HepG2 (cell line): ENCODE measurements around the gene MAD2L2. TPM values are rescaled to one million over a fixed set of nuclear protein-coding genes. Genes with fewer than 3 reads are reported as not detected.
A peak's percentile ranks its signal among the peaks of the same experiment; 100 is the strongest.

Experiments used
- ATAC-seq: fragments of 200-7000 bp; cut with Tn5 transposase; 3 replicates; pipeline ENCODE4 v1.9.1; 2020; ENCODE audit warnings: mild to moderate bottlenecking, moderate library complexity
- BruUV-seq: library from RNA; stranded (reverse); fragments of 400-500 nt; replicated peaks from 2 replicates; lab custom pipeline; 2021; lab: Mats Ljungman, UMichigan
- CTCF ChIA-PET: fragments of 300-600 bp; formaldehyde crosslinking; extraction: SDS; loops from one replicate; lab custom pipeline; 2021; ENCODE audit warnings: low total read pairs, inconsistent platforms, low intra/inter-chr PET ratio; lab: Yijun Ruan, JAX
- POLR2A ChIA-PET: fragments of 350-600 bp; sonication (Branson Sonifier 250); formaldehyde crosslinking; loops from one replicate; lab custom pipeline; 2020; ENCODE audit warnings: antibody characterized with exemption, inconsistent platforms; lab: Yijun Ruan, JAX
- DNase-seq: peaks from one replicate; pipeline ENCODE4 v3.0.0-alpha.2; 2015; ENCODE audit warnings: low spot score
- FAIRE-seq: peaks from 3 replicates; lab custom pipeline; 2011; peaks lifted over from hg19 to GRCh38; lab: Jason Lieb, UNC
- H2AFZ ChIP-seq: one replicate; pipeline ENCODE4 v1.6.1; 2011; ENCODE audit warnings: low read length, inconsistent platforms
- H3K27ac ChIP-seq: fragments of 300-600 bp; 3 replicates; pipeline ENCODE4 v1.8.0; 2011; ENCODE audit warnings: mixed run types, mild to moderate bottlenecking, mixed read lengths, low read length, inconsistent platforms; ENCODE audit not compliant: insufficient read depth; ENCODE audit errors: extremely low read length
- H3K27me3 ChIP-seq, 2 experiments: fragments of 200-600 bp in 1 of 2; 2 replicates in 1 of 2; 3 replicates in 1 of 2; pipeline versions ENCODE4 v1.6.0 to v1.8.0; 2011; ENCODE audit warnings: low read length in 2 of 2, mild to moderate bottlenecking in 2 of 2, moderate library complexity in 2 of 2, inconsistent platforms in 1 of 2; ENCODE audit not compliant: insufficient read depth in 2 of 2, control insufficient read depth in 1 of 2
- H3K36me3 ChIP-seq, 2 experiments: fragments of 200-600 bp in 1 of 2; replicated peaks in 1 of 2; 2 replicates in 1 of 2; 3 replicates in 1 of 2; pipeline versions ENCODE4 v1.5.1 to v1.8.0; 2011; ENCODE audit warnings: low read length in 2 of 2, inconsistent platforms in 1 of 2; ENCODE audit not compliant: insufficient read depth in 2 of 2, control insufficient read depth in 1 of 2
- H3K4me1 ChIP-seq: 2 replicates; pipeline ENCODE4 v1.5.1; 2012; ENCODE audit warnings: low read length, inconsistent platforms; ENCODE audit not compliant: insufficient read depth
- H3K4me2 ChIP-seq: 2 replicates; pipeline ENCODE4 v1.6.0; 2011; ENCODE audit warnings: low read depth, low read length, inconsistent platforms
- H3K4me3 ChIP-seq, 3 experiments: fragments of 200-600 bp in 1 of 3; sonication (generic), shearing (Covaris generic) in 1 of 3; replicated peaks in 1 of 3; 2 replicates each; pipeline ENCODE4 v1.5.1; 2011 to 2016; ENCODE audit warnings: low read length in 3 of 3, inconsistent platforms in 2 of 3, low read depth in 2 of 3, mild to moderate bottlenecking in 2 of 3, control low read depth in 1 of 3, mixed read lengths in 1 of 3; ENCODE audit not compliant: insufficient read depth in 1 of 3
- H3K79me2 ChIP-seq: one replicate; pipeline ENCODE4 v1.6.1; 2011; ENCODE audit warnings: low read length, inconsistent platforms; ENCODE audit not compliant: insufficient read depth
- H3K9ac ChIP-seq: 2 replicates; pipeline ENCODE4 v1.6.0; 2011; ENCODE audit warnings: mild to moderate bottlenecking, low read depth, low read length, inconsistent platforms; ENCODE audit not compliant: insufficient read depth
- H3K9me3 ChIP-seq: 2 replicates; pipeline ENCODE4 v1.5.1; 2012; ENCODE audit warnings: mild to moderate bottlenecking, low read length
- H4K20me1 ChIP-seq: 2 replicates; pipeline ENCODE4 v1.6.0; 2011; ENCODE audit warnings: inconsistent platforms, mild to moderate bottlenecking, low read length, moderate library complexity; ENCODE audit not compliant: insufficient read depth
- AGO2 ChIP-seq: fragments of 200-400 bp; formaldehyde crosslinking; optimal IDR thresholded peaks from 2 replicates; pipeline ENCODE3; 2017; ENCODE audit warnings: mild to moderate bottlenecking, low read depth, low read length, moderate library complexity
- ARNT2 ChIP-seq: sonication (generic); formaldehyde crosslinking; IDR thresholded peaks from 2 replicates; pipeline ENCODE4 v1.8.0; 2022; ENCODE audit warnings: mild to moderate bottlenecking, low read depth, missing genetic modification reagents, moderate library complexity
- ATAD3A ChIP-seq: sonication (generic); formaldehyde crosslinking; IDR thresholded peaks from 2 replicates; pipeline ENCODE4 v1.4.0; 2020; ENCODE audit warnings: missing genetic modification reagents
- ATRX ChIP-seq: sonication (generic); formaldehyde crosslinking; IDR thresholded peaks from 2 replicates; pipeline ENCODE4 v1.4.0; 2020; ENCODE audit warnings: missing genetic modification reagents, borderline replicate concordance
- FOXA3 ChIP-seq: IDR thresholded peaks from 2 replicates; pipeline ENCODE4 v1.6.1; 2016; ENCODE audit warnings: missing genetic modification reagents, missing compliant biosample characterization
- GATAD1 ChIP-seq: IDR thresholded peaks from 2 replicates; pipeline ENCODE4 v1.6.1; 2016; ENCODE audit warnings: missing genetic modification reagents, missing compliant biosample characterization
- HNRNPL ChIP-seq: fragments of 200-400 bp; formaldehyde crosslinking; IDR thresholded peaks from 2 replicates; pipeline ENCODE4 v1.6.1; 2017; ENCODE audit warnings: mild to moderate bottlenecking, low read depth, low read length
- KLF13 ChIP-seq: sonication (generic); formaldehyde crosslinking; IDR thresholded peaks from 2 replicates; pipeline ENCODE4 v1.4.0; 2020; ENCODE audit warnings: mild to moderate bottlenecking, missing genetic modification reagents
- MIER3 ChIP-seq: IDR thresholded peaks from 2 replicates; pipeline ENCODE4 v1.6.1; 2016; ENCODE audit warnings: missing compliant biosample characterization, borderline replicate concordance
- NCOA2 ChIP-seq: sonication (generic); formaldehyde crosslinking; IDR thresholded peaks from 2 replicates; pipeline ENCODE4 v1.8.0; 2022; ENCODE audit warnings: inconsistent platforms
- NFKBIZ ChIP-seq: IDR thresholded peaks from 2 replicates; pipeline ENCODE4 v1.6.1; 2018; ENCODE audit warnings: missing genetic modification reagents, missing compliant biosample characterization
- NFYB ChIP-seq: sonication (generic); formaldehyde crosslinking; IDR thresholded peaks from 2 replicates; pipeline ENCODE4 v1.4.0; 2020; ENCODE audit warnings: missing genetic modification reagents
- PCBP2 ChIP-seq: fragments of 200-400 bp; formaldehyde crosslinking; optimal IDR thresholded peaks from 2 replicates; pipeline ENCODE3; 2018; ENCODE audit warnings: low read length, low read depth; ENCODE audit not compliant: poor library complexity, severe bottlenecking
- PRPF4 ChIP-seq: fragments of 200-400 bp; formaldehyde crosslinking; IDR thresholded peaks from 2 replicates; pipeline ENCODE4 v1.6.1; 2016; ENCODE audit warnings: low read length, low read depth; ENCODE audit not compliant: poor library complexity, severe bottlenecking
- RARA ChIP-seq: IDR thresholded peaks from 2 replicates; pipeline ENCODE4 v1.6.1; 2016; ENCODE audit warnings: missing genetic modification reagents, missing compliant biosample characterization
- SCMH1 ChIP-seq: sonication (generic); formaldehyde crosslinking; IDR thresholded peaks from 2 replicates; pipeline ENCODE4 v1.9.0; 2021; ENCODE audit warnings: missing genetic modification reagents, mild to moderate bottlenecking, borderline replicate concordance
- TCF7 ChIP-seq: sonication (generic); IDR thresholded peaks from 2 replicates; pipeline ENCODE4 v1.6.1; 2016; ENCODE audit warnings: antibody characterized with exemption, low read depth
- ZNF709 ChIP-seq: sonication (generic); formaldehyde crosslinking; IDR thresholded peaks from 2 replicates; pipeline ENCODE4 v1.5.0; 2020; ENCODE audit warnings: mild to moderate bottlenecking, missing genetic modification reagents
- WGBS: methylation state at CpG from one replicate; pipeline ENCODE4 v1.1.6; 2017; ENCODE audit warnings: low lambda C conversion rate; 5-methylcytosine and 5-hydroxymethylcytosine counted together
- in situ Hi-C: cut with HindIII; loops from 2 replicates; pipeline ENCODE4 v1.10.0; 2017; ENCODE audit warnings: low pct_unique_long_range_greater_than_20kb; ENCODE audit not compliant: extremely low pct_ligation_motif_present
- intact Hi-C: fragments of 100-400 bp; cut with micrococcal nuclease; formaldehyde crosslinking; loops from one replicate; pipeline ENCODE4 v1.10.0; 2022; ENCODE audit not compliant: unreplicated experiment
- polyA plus RNA-seq, 8 experiments: library from polyadenylated mRNA; depleted of rRNA in 3 of 8; stranded (reverse) in 7 of 8; unstranded in 1 of 8; fragments of >200 nt; fragmentation: Illumina TruSeq in 4 of 8; extraction: Trizol in 4 of 8; gene quantifications; 2 replicates each; pipeline versions ENCODE4 v1.2.1 to v1.2.3, GENCODE V29; 2011 to 2016; ENCODE audit warnings: low read depth in 4 of 8, missing spikeins in 1 of 8, mixed read lengths in 1 of 8; ENCODE audit not compliant: insufficient read depth in 1 of 8
- total RNA-seq, 5 experiments: library from RNA; depleted of rRNA; stranded (reverse); fragments of >200 nt; fragmentation: Illumina TruSeq; extraction: Trizol; gene quantifications; 2 replicates each; pipeline ENCODE4 v1.2.3, GENCODE V29; 2016; ENCODE audit warnings: low read depth in 1 of 5

Gene MAD2L2
- total and polyA plus RNA-seq, 2 of the 13 experiments (the other 11 are each of a cell fraction or from before 2014, with no cell fraction given), result 51.8 to 53.8 TPM

- no peak overlapping the region for H3K4me2 ChIP-seq
- in situ Hi-C loops (no loop called here), intact Hi-C loops (no loop called here)
- DNase-seq (no peak), FAIRE-seq (no peak)
- POLR2A ChIA-PET, result no interaction called here
- no TSS peak for BruUV-seq
- no peak overlapping the region for H2AFZ ChIP-seq
- H3K9ac ChIP-seq, result no peak overlapping the region
- no peak overlapping the region for H3K27ac ChIP-seq
- H3K79me2 ChIP-seq, result no peaks in the 10 kb centered on the region
- peaks cover 11 to 40% of the 10 kb centered on the region in 2 experiments for H3K36me3 ChIP-seq
- no peaks in the 10 kb centered on the region for H3K27me3 ChIP-seq
- TF ChIP-seq MIER3, result no peak
- TF ChIP-seq TCF7, result no peak
- no peak for TF ChIP-seq NFYB (CRISPR knock-in tag)
- TF ChIP-seq FOXA3 (CRISPR knock-in tag), result no peak
- no peak for TF ChIP-seq GATAD1 (CRISPR knock-in tag)
- TF ChIP-seq, all 625 proteins: peak for 0
- Histone ChIP-seq H3K9me3 (no peaks in the 10 kb centered on the region), H3K4me1 (peaks cover 41% of the 10 kb centered on the region), H3K4me3 (no peak overlapping the region), H4K20me1 (no peaks in the 10 kb centered on the region)
- ATAC-seq, result no peak
- CTCF ChIA-PET, result no interaction called here
- WGBS, result 97% methylated on average over 5 of the region's 10 CpGs
These were observed 5.6 kb downstream of the MAD2L2 start for GRCh38 chr1:11675325-11675724.

- DNase-seq (no peak), ATAC-seq (no peak), FAIRE-seq (no peak)
- Histone ChIP-seq H3K9me3 (no peaks in the 10 kb centered on the region), H3K79me2 (no peaks in the 10 kb centered on the region), H3K4me1 (peaks cover 34% of the 10 kb centered on the region), H3K27ac (no peak overlapping the region), H3K4me3 (no peak overlapping the region), H3K36me3 (peaks cover 11 to 40% of the 10 kb centered on the region in 2 experiments), H4K20me1 (no peaks in the 10 kb centered on the region), H3K4me2 (no peak overlapping the region), H3K9ac (no peak overlapping the region), H3K27me3 (no peaks in the 10 kb centered on the region), H2AFZ (no peak overlapping the region)
- in situ Hi-C loops (no loop called here), intact Hi-C loops (no loop called here)
- no TSS peak for BruUV-seq
- POLR2A ChIA-PET, result no interaction called here
- CTCF ChIA-PET, result no interaction called here
- TF ChIP-seq PCBP2 (no peak), ATAD3A (CRISPR knock-in tag) (no peak), KLF13 (CRISPR knock-in tag) (no peak), NFKBIZ (CRISPR knock-in tag) (no peak), NCOA2 (CRISPR knock-in tag) (no peak), ZNF709 (CRISPR knock-in tag) (no peak), ATRX (CRISPR knock-in tag) (no peak), ARNT2 (CRISPR knock-in tag) (no peak), PRPF4 (no peak), AGO2 (peak; percentile 31), HNRNPL (0 out of 2 replicates have a peak, but pooled peaks have one; percentile 22), RARA (CRISPR knock-in tag) (no peak), SCMH1 (CRISPR knock-in tag) (no peak)
- WGBS, result 90% methylated on average over 2 of the region's 14 CpGs
These were observed 6.5 kb downstream of the MAD2L2 start for GRCh38 chr1:11674488-11674887.
